K562 (cell line): ENCODE results near the gene YKT6. TPM values are rescaled to one million over a fixed set of nuclear protein-coding genes. Genes with fewer than 3 reads are reported as not detected.

Experiments used
- ATAC-seq: fragments of 200-7000 bp; cut with Tn5 transposase; 3 replicates; pipeline ENCODE4 v1.9.1; 2020; ENCODE audit warnings: moderate library complexity
- BruUV-seq: library from RNA; stranded (reverse); fragments of 400-500 nt; replicated peaks from 2 replicates; lab custom pipeline; 2021; lab: Mats Ljungman, UMichigan
- CTCF ChIA-PET: fragments of 300-600 bp; formaldehyde crosslinking; extraction: SDS; loops from one replicate; lab custom pipeline; 2021; ENCODE audit warnings: low intra/inter-chr PET ratio; lab: Yijun Ruan, JAX
- POLR2A ChIA-PET: fragments of 300-600, 350-650 bp; sonication (Branson Sonifier 250); formaldehyde crosslinking; extraction: SDS; loops from one replicate; lab custom pipeline; 2021; ENCODE audit warnings: antibody characterized with exemption, inconsistent platforms; lab: Yijun Ruan, JAX
- DNase-seq, 4 experiments: peaks; one replicate each; pipeline versions ENCODE4 v3.0.0 to v3.0.0-alpha.2; 2011 to 2018; ENCODE audit warnings: low spot score in 3 of 4, mixed read lengths in 3 of 4; ENCODE audit errors: extremely low read depth in 1 of 4
- FAIRE-seq: peaks from 2 replicates; lab custom pipeline; 2011; peaks lifted over from hg19 to GRCh38; lab: Jason Lieb, UNC
- H2AFZ ChIP-seq: 2 replicates; pipeline ENCODE4 v1.6.0; 2011; ENCODE audit warnings: low read depth, low read length, control low read depth, inconsistent platforms
- H3K27ac ChIP-seq: fragments of 200-600 bp; 3 replicates; pipeline ENCODE4 v1.8.0; 2011; ENCODE audit warnings: low read depth, mild to moderate bottlenecking, control low read depth, inconsistent platforms, low read length, moderate library complexity, mixed read lengths; ENCODE audit errors: extremely low read depth
- H3K27me3 ChIP-seq, 2 experiments: fragments of 300-600 bp in 1 of 2; 2 replicates in 1 of 2; 3 replicates in 1 of 2; pipeline versions ENCODE4 v1.6.0 to v1.8.0; 2011; ENCODE audit warnings: inconsistent platforms in 2 of 2, low read length in 2 of 2, mild to moderate bottlenecking in 1 of 2, mixed read lengths in 1 of 2, moderate library complexity in 1 of 2; ENCODE audit not compliant: control insufficient read depth in 2 of 2, insufficient read depth in 2 of 2
- H3K36me3 ChIP-seq: fragments of 300-600 bp; 3 replicates; pipeline ENCODE4 v1.8.0; 2011; ENCODE audit warnings: mild to moderate bottlenecking, low read length, inconsistent platforms; ENCODE audit not compliant: control insufficient read depth, insufficient read depth
- H3K4me1 ChIP-seq, 2 experiments: fragments of 200-600 bp in 1 of 2; replicated peaks in 1 of 2; 2 replicates in 1 of 2; 3 replicates in 1 of 2; pipeline versions ENCODE4 v1.5.1 to v1.8.0; 2011; ENCODE audit warnings: inconsistent platforms in 2 of 2, low read length in 2 of 2, mild to moderate bottlenecking in 1 of 2, mixed read lengths in 1 of 2, moderate library complexity in 1 of 2; ENCODE audit not compliant: control insufficient read depth in 2 of 2, insufficient read depth in 2 of 2
- H3K4me2 ChIP-seq: 2 replicates; pipeline ENCODE4 v1.6.1; 2011; ENCODE audit warnings: low read length, control low read depth, inconsistent platforms, mixed read lengths; ENCODE audit not compliant: insufficient read depth
- H3K4me3 ChIP-seq: fragments of 200-600 bp; sonication (generic), shearing (Covaris generic); 2 replicates; pipeline ENCODE4 v1.5.1; 2016; ENCODE audit warnings: control low read depth, inconsistent platforms
- H3K79me2 ChIP-seq: fragments of 200-600 bp; 3 replicates; pipeline ENCODE4 v1.8.0; 2011; ENCODE audit warnings: low read length, inconsistent platforms; ENCODE audit not compliant: control insufficient read depth, insufficient read depth
- H3K9ac ChIP-seq, 2 experiments: 2 replicates each; pipeline versions ENCODE4 v1.6.0 to v1.6.1; 2011; ENCODE audit warnings: low read depth in 2 of 2, low read length in 2 of 2, control low read depth in 1 of 2, inconsistent platforms in 1 of 2, mild to moderate bottlenecking in 1 of 2, mixed read lengths in 1 of 2; ENCODE audit not compliant: insufficient read depth in 1 of 2
- H3K9me1 ChIP-seq: one replicate; pipeline ENCODE4 v1.6.0; 2011; ENCODE audit warnings: inconsistent platforms, mild to moderate bottlenecking, low read length, moderate library complexity; ENCODE audit not compliant: control insufficient read depth, insufficient read depth
- H3K9me3 ChIP-seq: replicated peaks from 2 replicates; pipeline ENCODE4 v1.5.1; 2011; ENCODE audit warnings: low read depth, low read length, inconsistent platforms; ENCODE audit not compliant: control insufficient read depth, insufficient read depth
- H4K20me1 ChIP-seq: replicated peaks from 2 replicates; pipeline ENCODE4 v1.6.1; 2011; ENCODE audit warnings: low read length, inconsistent platforms, mixed read lengths; ENCODE audit not compliant: control insufficient read depth, insufficient read depth
- FOXK1 ChIP-seq: sonication (generic); formaldehyde crosslinking; IDR thresholded peaks from 2 replicates; pipeline ENCODE4 v1.8.0; 2022; ENCODE audit warnings: missing genetic modification reagents, mild to moderate bottlenecking, borderline replicate concordance
- GATA2 ChIP-seq: sonication (generic); formaldehyde crosslinking; IDR thresholded peaks from 2 replicates; pipeline ENCODE4 v1.4.0; 2020; ENCODE audit warnings: mild to moderate bottlenecking, missing genetic modification reagents
- L3MBTL2 ChIP-seq: fragments of 450-650 bp; IDR thresholded peaks from 2 replicates; pipeline ENCODE4 v1.6.1; 2016; ENCODE audit warnings: mild to moderate bottlenecking, moderate library complexity
- NCOR1 ChIP-seq: fragments of 450-650 bp; IDR thresholded peaks from 2 replicates; pipeline ENCODE4 v1.6.1; 2016; ENCODE audit warnings: mild to moderate bottlenecking, moderate library complexity
- NR2C1 ChIP-seq, 2 experiments: fragments of 450-650 bp; IDR thresholded peaks; 2 replicates each; pipeline ENCODE4 v1.6.1; 2017; ENCODE audit warnings: mild to moderate bottlenecking in 2 of 2, antibody characterized with exemption in 1 of 2, inconsistent platforms in 1 of 2, missing compliant biosample characterization in 1 of 2, missing genetic modification characterization in 1 of 2
- RBM14 ChIP-seq: fragments of 200-400 bp; formaldehyde crosslinking; IDR thresholded peaks from 2 replicates; pipeline ENCODE4 v1.6.1; 2018; ENCODE audit warnings: low read depth, mild to moderate bottlenecking, low read length, moderate library complexity, borderline replicate concordance; ENCODE audit not compliant: insufficient read depth
- SRSF7 ChIP-seq: fragments of 200-400 bp; formaldehyde crosslinking; optimal IDR thresholded peaks from 2 replicates; pipeline ENCODE3; 2017; ENCODE audit warnings: mild to moderate bottlenecking, low read depth, low read length
- TBP ChIP-seq: optimal IDR thresholded peaks from 2 replicates; pipeline ENCODE3; 2011; ENCODE audit warnings: low read depth, low read length, improper control_type of control experiment
- TCF3 ChIP-seq: sonication (generic); formaldehyde crosslinking; IDR thresholded peaks from 2 replicates; pipeline ENCODE4 v1.4.0; 2020; ENCODE audit warnings: mild to moderate bottlenecking, missing genetic modification reagents
- WGBS: fragments of 100-300 bp; shearing (Covaris generic); methylation state at CpG from one replicate; pipeline ENCODE4 v1.1.6; 2016; ENCODE audit warnings: low coverage, mixed read lengths; ENCODE audit not compliant: insufficient coverage; ENCODE audit errors: missing lambda C conversion rate; 5-methylcytosine and 5-hydroxymethylcytosine counted together
- in situ Hi-C: fragments of 300-500 bp; cut with MboI; formaldehyde crosslinking; loops from 4 replicates; pipeline ENCODE4 v1.15.0; 2018; ENCODE audit warnings: inconsistent platforms, mixed read lengths
- intact Hi-C: fragments of 100-400 bp; cut with micrococcal nuclease; formaldehyde crosslinking; loops from 2 replicates; pipeline ENCODE4 v1.14.2; 2022
- polyA plus RNA-seq, 8 experiments: library from polyadenylated mRNA; depleted of rRNA in 4 of 8; stranded (reverse) in 5 of 8; unstranded in 3 of 8; fragments of >200 nt; fragmentation: Nextera tagmentation in 2 of 8; fragmentation: Illumina TruSeq in 1 of 8; extraction: Ambion mirVana in 2 of 8; extraction: Trizol in 1 of 8; gene quantifications; 2 replicates each; pipeline versions ENCODE4 v1.2.1 to v1.2.3, GENCODE V29; 2011 to 2014; ENCODE audit warnings: inconsistent platforms in 1 of 8, missing spikeins in 1 of 8
- total RNA-seq, 7 experiments: library from RNA; depleted of rRNA in 6 of 7; stranded (reverse); fragments of >200 nt in 6 of 7; fragmentation: Illumina TruSeq in 2 of 7; extraction: Trizol in 2 of 7; gene quantifications; 2 replicates each; pipeline versions ENCODE4 v1.2.1 to v1.2.3, GENCODE V29; 2011 to 2021; ENCODE audit warnings: low replicate concordance in 1 of 7
- TF ChIP-seq, protein P1 (sequence below), 3 experiments: IDR thresholded peaks in 2 of 3; conservative IDR thresholded peaks in 1 of 3; 2 replicates each; pipeline ENCODE4 v1.5.1; 2011 to 2012; ENCODE audit warnings: low read length in 3 of 3, mild to moderate bottlenecking in 3 of 3, control low read depth in 2 of 3, improper control_type of control experiment in 1 of 3, inconsistent platforms in 1 of 3, low read depth in 1 of 3, mixed read lengths in 1 of 3, moderate library complexity in 1 of 3; ENCODE audit not compliant: insufficient read depth in 2 of 3
- TF ChIP-seq, protein P2 (sequence below): fragments of 250-450 bp; sonication (Bioruptor Pico); IDR thresholded peaks from 2 replicates; pipeline ENCODE4 v1.4.0; 2020

Gene YKT6
- total and polyA plus RNA-seq, 9 of the 15 experiments (the other 6 are each of a cell fraction or from before 2014, with no cell fraction given): 1.6 to 90.6 (median 75.1) TPM

DNA sequence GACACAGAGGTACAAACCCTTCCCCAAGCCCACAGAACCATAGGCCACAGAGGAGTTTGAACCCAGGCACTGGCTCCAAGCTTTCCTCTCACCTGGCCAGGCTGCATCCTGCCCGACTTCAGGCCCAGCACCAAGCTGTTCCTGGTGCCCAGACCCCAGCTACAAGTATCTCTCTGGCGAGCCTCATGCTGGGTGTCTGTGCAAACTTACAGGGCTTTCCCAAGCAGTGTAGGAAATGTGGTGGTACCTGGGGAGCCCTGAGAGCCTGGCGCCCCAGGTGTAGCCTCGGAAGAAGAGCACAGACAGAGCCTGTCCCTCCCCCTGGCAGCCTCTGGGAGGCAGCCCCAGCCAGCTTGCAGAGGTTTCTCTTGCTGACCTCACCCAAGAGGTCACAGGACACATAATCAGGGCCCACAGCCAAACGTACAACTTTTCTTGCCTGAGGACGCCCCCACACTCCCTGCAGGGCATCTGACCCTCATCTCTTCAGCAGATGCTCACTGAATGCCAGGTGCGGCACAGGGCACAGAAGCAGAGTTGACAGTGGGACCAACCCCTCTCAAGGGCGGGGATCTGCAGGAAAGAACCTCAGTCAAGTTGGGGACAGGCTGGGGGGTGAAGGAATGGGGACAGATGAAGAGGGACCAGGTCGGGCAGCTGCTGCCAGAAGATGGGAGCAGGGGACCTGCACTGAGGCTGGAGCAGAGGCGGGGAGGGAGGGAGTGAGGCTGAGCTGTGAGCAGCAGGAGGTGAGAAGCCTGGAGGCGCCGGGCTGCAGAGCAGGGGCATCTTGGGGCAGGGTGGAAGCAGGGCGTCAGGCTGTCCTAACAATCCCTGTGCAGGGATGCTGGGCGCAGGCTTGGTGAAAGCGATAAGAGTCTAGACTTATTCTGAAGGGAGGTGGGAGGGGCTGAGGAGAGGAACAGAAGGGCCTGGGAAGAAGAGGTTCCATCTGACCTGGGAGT is 43.4 kb upstream of the YKT6 start:
- no peaks in the 10 kb centered on the region; the same call in 1 of the 2 replicates for H4K20me1 ChIP-seq
- H3K9me1 ChIP-seq: no peaks in the 10 kb centered on the region
- FAIRE-seq (no peak), ATAC-seq (peak; percentile 83), DNase-seq (peak; percentile 61 to 78 (median 70))
- BruUV-seq: no TSS peak
- ChIA-PET CTCF (interaction anchor here (0.6 kb wide), 1 partner anchor 274 kb away, joined by 3 read pairs; no protein-coding TSS in a partner anchor), POLR2A (interaction anchor here (0.7 to 1.5 kb wide), 2 partner anchors 10 to 32 kb away, joined by 3 to 9 read pairs; partner anchors contain the start of gene GCK)
- peaks cover 0 to 19% of the 10 kb centered on the region in 2 experiments; a peak in 3 of 5 replicates for H3K4me1 ChIP-seq
- H3K36me3 ChIP-seq: no peaks in the 10 kb centered on the region
- peak overlapping the region in 1 of 2 experiments; percentile 24; a peak in 1 of 4 replicates for H3K9ac ChIP-seq
- no peak overlapping the region for H3K27ac ChIP-seq
- WGBS: 8% methylated on average over 15 of the region's 15 CpGs
- H3K79me2 ChIP-seq: no peaks in the 10 kb centered on the region
- intact Hi-C loops (no loop called here), in situ Hi-C loops (no loop called here)
- no peaks in the 10 kb centered on the region for H3K27me3 ChIP-seq
- H3K4me2 ChIP-seq: no peak overlapping the region; the same call in 1 of the 2 replicates
- H3K9me3 ChIP-seq: no peaks in the 10 kb centered on the region
- H3K4me3 ChIP-seq: no peak overlapping the region
- H2AFZ ChIP-seq: no peak overlapping the region
- TF ChIP-seq NCOR1: peak; percentile 50; the same call in 1 of the 2 replicates
- no peak for TF ChIP-seq SRSF7
- TF ChIP-seq RBM14: no peak
- TF ChIP-seq L3MBTL2: no peak
- TF ChIP-seq, protein P1, sequence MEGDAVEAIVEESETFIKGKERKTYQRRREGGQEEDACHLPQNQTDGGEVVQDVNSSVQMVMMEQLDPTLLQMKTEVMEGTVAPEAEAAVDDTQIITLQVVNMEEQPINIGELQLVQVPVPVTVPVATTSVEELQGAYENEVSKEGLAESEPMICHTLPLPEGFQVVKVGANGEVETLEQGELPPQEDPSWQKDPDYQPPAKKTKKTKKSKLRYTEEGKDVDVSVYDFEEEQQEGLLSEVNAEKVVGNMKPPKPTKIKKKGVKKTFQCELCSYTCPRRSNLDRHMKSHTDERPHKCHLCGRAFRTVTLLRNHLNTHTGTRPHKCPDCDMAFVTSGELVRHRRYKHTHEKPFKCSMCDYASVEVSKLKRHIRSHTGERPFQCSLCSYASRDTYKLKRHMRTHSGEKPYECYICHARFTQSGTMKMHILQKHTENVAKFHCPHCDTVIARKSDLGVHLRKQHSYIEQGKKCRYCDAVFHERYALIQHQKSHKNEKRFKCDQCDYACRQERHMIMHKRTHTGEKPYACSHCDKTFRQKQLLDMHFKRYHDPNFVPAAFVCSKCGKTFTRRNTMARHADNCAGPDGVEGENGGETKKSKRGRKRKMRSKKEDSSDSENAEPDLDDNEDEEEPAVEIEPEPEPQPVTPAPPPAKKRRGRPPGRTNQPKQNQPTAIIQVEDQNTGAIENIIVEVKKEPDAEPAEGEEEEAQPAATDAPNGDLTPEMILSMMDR (IDR thresholded peaks at IDR 0.05 in 2 of 3, conservative IDR thresholded peaks at IDR 0.05 in 1 of 3; ENCODE audit: insufficient read depth in 2 of 3, low read depth in 1 of 3, low read length in 3 of 3): peak; percentile 17 to 47 (median 34); a peak in 4 of 6 replicates
- TF ChIP-seq TBP: peak; percentile 63
- TF ChIP-seq FOXK1 (CRISPR knock-in tag): no peak
- TF ChIP-seq TCF3 (CRISPR knock-in tag): peak; percentile 24; the same call in 1 of the 2 replicates
- TF ChIP-seq, protein P2, sequence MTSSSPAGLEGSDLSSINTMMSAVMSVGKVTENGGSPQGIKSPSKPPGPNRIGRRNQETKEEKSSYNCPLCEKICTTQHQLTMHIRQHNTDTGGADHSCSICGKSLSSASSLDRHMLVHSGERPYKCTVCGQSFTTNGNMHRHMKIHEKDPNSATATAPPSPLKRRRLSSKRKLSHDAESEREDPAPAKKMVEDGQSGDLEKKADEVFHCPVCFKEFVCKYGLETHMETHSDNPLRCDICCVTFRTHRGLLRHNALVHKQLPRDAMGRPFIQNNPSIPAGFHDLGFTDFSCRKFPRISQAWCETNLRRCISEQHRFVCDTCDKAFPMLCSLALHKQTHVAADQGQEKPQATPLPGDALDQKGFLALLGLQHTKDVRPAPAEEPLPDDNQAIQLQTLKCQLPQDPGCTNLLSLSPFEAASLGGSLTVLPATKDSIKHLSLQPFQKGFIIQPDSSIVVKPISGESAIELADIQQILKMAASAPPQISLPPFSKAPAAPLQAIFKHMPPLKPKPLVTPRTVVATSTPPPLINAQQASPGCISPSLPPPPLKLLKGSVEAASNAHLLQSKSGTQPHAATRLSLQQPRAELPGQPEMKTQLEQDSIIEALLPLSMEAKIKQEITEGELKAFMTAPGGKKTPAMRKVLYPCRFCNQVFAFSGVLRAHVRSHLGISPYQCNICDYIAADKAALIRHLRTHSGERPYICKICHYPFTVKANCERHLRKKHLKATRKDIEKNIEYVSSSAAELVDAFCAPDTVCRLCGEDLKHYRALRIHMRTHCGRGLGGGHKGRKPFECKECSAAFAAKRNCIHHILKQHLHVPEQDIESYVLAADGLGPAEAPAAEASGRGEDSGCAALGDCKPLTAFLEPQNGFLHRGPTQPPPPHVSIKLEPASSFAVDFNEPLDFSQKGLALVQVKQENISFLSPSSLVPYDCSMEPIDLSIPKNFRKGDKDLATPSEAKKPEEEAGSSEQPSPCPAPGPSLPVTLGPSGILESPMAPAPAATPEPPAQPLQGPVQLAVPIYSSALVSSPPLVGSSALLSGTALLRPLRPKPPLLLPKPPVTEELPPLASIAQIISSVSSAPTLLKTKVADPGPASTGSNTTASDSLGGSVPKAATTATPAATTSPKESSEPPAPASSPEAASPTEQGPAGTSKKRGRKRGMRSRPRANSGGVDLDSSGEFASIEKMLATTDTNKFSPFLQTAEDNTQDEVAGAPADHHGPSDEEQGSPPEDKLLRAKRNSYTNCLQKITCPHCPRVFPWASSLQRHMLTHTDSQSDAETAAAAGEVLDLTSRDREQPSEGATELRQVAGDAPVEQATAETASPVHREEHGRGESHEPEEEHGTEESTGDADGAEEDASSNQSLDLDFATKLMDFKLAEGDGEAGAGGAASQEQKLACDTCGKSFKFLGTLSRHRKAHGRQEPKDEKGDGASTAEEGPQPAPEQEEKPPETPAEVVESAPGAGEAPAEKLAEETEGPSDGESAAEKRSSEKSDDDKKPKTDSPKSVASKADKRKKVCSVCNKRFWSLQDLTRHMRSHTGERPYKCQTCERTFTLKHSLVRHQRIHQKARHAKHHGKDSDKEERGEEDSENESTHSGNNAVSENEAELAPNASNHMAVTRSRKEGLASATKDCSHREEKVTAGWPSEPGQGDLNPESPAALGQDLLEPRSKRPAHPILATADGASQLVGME (CRISPR knock-in tag): no peak
- no peak for TF ChIP-seq NR2C1 (IDR thresholded peaks at IDR 0.05)
- 0 out of 2 replicates have a peak, but pooled peaks have one; percentile 37 for TF ChIP-seq NR2C1 (tag; IDR thresholded peaks at IDR 0.05)
- TF ChIP-seq GATA2 (CRISPR knock-in tag): peak; percentile 23; the same call in 1 of the 2 replicates
